HG03103 (cell line): ENCODE measurements around the gene LPXN.

ENCODE experiments used
- ATAC-seq: cut with Tn5 transposase; IDR thresholded peaks from one replicate; pipeline ENCODE4 v1.9.1; 2021; ENCODE audit warnings: low read depth; ENCODE audit not compliant: unreplicated experiment

The LPXN gene

DNA sequence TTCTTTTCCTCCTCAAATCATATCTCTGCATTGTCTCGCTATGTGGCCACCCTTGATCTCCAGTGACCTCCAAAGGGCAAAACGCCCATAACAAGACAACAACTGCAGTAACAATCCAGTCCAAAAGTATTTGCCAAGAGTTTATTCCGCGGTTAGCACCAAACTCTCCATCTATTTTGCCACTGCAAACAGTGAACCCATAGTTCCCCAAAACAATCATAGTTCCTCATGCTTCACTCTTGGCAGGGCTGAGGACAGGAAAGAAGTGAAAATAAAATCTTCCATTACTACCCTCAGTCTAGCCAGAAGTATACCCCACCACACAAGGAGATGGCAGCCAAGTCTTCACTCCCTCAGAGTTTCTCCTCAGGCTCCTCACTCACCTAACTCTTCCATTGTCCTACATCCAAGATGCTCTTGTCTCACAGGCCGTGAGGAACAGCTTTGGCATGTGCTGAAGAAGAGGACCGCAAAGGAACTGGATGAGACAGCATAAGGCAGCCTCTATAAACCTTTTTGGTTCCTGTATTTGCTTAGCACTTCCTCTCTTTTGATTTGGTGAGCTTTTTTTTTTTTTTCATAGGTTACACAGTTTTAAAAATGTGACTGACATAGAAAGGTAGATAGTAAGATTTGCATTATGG lies at the start of gene LPXN:
Gene LPXN (minus strand): TSS at position 480 of the 644 bp plus-strand sequence. CDS start 84 bp downstream, at position 396.
- ATAC-seq, result no peak

DNA sequence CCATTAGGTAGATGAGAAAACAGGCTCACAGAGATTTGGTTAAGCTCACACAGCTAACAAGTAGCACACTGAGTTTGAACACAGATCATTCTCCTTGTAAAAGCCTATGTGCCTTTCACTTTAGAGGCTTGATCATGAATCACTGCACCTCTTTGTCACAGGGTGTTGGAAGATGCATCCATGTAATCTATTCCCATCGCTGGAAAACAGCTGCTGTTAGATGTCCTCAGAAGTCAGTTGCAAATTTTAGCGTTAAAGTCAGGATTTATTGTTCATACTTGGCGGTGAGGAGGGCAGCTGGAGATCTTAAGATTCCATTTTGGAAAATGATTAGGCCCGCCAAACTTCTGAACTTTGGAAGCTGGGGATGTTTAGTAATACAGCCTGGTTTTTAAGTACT lies 49.4 kb upstream of the LPXN start:
- ATAC-seq, result no peak

DNA sequence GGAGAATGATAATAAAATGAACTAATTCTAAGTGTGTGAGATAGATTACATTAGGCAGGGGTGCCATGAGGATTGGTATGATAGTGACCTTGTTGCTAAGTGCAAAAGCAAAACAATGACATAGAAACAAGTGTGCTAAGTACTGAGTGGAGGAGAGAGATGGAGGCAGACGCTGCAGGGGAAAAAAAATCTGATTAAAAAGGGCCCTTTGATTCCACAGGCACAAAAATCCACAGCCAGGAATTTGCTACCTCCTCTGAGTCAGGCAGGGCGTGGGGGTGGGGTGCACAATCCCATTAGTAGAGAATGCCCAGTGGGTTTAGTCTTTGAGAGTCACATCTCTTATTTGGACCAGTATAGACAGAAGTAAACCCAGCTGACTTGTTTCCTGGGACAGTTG lies 46.7 kb upstream of the LPXN start, which contains the start of gene CNTF:
Gene CNTF (plus strand): TSS at position 322 of the 400 bp plus-strand sequence. CDS start 88 bp downstream, outside the sequence.
- ATAC-seq, result no peak

DNA sequence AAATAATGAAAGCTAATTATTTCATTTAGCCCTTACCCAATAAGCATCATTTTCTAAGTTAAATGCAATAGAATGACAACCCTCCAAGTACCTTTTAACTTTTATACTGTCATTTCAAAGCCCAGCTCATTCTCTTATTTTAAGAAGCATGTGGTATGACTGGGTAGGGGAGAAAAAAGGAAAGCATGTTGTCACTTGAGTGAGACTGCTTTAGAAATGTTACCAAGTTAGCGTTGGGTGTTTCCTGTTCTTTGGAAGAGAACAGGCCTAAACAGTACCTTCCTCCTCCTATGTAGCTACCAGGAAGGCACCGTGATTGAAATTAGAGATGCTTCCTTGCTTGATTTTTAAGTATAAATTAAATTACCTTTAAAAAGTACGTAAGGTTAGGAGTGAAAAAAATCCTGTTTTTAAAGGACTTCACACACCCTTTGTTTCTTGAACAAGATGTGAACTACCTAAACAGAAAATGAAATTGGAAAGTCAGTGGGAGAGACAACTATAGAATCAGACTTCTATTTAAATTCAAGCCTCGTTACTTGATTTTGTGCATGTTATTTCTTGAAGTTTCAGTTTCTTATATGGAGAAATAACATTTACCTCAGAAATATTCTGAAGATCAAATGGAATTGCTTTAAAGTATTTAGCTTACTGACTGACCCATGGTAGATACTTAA lies 46.1 kb upstream of the LPXN start:
- no peak for ATAC-seq

DNA sequence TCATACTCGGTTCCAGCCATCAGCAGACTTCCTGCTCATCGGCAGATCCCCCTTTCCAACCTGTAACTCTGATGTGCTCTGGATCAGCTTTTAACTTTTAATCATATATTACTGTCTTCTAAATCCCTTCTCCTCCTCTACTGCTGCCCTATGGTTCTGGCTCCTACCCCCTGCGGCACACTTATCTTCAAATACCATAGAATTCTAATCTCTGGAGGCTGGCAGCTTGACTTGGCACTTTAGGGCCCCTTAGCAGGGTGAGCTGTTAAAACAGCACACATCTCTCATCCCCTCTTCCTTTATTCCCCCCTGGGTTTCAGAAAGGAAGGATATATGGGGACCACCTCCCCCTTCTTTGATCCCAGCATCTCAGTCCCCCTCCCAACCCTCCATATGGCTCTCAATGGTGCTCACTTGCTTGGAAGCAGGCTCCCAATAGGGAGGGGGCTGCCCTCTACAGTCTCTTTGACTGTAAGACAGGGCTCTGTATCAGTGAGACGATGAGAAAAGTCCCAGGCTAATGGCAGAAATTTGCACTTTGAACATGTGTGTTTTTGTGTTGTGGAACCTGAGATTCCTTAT lies 42.4 kb upstream of the LPXN start:
- no peak for ATAC-seq

GRCh38 chr11:58616594-58616993 lies 40.9 kb upstream of the LPXN start:
- ATAC-seq, result no peak

DNA sequence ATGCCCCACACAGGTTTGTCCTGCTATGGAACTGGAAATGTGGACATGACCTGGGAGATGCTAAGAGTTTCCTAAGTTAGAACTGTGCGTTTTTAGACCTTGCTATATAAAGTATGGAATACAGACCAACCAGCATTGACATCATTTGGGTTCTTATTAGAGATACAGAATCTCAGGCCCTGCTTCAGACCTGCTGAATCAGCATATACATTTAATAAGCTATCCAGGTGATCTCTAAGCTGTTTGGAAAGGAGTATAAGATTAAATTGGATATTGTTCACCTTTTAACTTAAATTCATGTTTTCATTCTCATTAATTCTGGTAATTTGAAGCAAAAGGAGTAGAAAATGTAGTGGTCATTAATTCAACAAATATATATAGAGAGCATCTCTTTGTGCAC lies 39.9 kb upstream of the LPXN start:
- ATAC-seq, result no peak

- ATAC-seq, result no peak
Measured at GRCh38 chr11:58613228-58613627, 37.6 kb upstream of the LPXN start.

DNA sequence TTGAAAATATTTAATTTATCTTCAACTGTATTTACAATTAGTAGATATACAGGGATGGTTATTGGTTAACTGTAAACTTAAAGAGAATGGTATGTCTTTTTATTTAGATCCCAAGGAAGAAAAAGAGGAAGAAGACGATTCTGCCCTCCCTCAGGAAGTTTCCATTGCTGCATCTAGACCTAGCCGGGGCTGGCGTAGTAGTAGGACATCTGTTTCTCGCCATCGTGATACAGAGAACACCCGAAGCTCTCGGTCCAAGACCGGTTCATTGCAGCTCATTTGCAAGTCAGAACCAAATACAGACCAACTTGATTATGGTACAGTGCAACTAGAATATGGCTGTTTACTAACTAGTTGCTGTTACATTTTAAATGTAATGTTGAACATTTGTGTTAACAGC lies 34.1 kb upstream of the LPXN start:
- no peak for ATAC-seq

GRCh38 chr11:58608331-58608730 lies 32.7 kb upstream of the LPXN start:
- no peak for ATAC-seq

- ATAC-seq, result no peak
Measured at GRCh38 chr11:58606930-58607714, 31.5 kb upstream of the LPXN start.

DNA sequence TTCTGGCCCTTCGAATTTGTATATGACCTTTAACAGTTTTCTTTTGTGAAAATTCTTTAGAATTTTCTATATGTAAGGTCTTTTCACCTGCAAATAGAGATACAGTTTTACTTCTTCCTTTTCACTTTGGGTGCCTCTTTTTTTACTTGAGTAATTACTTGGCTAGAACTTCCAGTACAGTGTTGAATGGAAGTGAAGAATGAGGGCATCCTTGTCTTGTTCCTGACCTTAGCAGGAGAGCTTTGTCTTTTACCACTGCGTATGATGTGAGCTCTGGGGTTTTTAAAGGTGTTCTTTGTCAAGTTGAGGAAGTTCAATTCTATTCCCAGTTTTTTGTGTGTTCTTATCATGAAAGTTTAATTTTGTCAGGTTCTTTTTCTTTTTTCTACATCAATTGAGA lies 24.9 kb upstream of the LPXN start:
- ATAC-seq, result no peak

GRCh38 chr11:58597486-58598144 lies 22.0 kb upstream of the LPXN start:
- no peak for ATAC-seq

DNA sequence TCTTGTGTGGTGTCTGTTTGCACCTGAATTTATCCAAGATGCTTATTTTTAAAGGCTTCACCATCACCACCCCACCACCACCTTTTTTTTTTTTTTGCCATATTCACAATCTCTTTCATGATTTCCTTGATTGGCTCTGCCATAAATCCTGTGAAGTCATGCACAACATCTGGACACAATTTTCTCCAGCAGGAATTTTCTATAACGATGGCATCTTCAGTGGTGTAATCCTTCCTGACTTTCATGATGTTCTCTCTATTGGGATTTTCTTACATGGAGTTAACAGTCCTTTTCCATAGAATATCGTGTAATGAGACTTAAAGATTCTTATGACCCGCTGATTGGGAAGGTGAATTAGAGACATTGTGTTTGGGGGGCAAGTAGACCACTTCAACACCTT lies 21.0 kb upstream of the LPXN start:
- ATAC-seq, result no peak

DNA sequence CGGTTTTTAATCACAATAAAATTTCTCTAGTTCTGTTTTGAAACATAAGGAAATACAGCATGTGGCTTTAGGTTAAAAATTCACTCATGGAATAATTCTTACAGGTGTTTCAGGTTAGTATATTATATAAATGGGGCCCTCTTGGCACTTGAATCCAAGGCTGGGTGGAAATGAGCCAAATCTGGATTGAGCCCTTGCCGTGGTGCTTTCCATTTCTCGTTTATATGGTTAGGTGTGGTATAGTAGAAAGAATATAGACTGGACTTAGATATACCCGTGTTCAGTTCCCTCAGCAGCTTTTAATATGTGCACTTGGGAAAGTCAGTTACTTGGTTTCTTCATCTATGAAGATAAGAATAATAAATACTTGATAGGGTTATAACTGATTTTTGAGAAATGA lies 19.2 kb upstream of the LPXN start:
- ATAC-seq, result no peak

DNA sequence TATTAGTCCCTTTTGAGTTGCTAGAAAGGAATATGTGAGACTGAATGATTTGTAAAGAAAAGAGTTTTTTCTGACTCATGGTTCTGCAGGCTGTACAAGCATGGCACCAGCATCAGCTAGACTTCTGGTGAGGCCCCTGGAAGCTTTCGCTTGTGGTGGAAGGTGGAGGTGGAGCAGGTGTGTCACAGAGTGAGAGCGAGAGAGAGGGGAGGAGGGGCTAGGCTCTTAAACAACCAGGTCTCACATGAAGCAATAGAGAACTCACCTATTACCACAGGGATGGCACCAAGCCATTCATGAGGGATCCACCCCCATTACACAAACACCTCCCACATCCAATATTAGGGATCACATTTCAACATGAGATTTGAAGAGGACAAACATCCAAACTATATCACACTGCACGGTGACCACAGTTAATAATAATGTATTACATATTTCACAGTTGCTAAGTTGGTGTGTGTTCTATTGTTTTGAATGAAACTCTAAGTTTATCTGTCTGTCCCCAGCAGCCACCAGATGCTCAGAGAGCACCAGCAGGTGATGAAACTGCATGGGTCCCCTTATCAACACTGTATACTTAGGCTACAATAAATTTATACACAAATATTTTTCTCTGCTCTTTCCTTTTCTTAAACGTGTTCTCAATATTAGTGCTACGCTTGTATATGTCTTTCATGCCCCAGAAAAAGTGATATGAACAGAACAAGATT lies 17.3 kb upstream of the LPXN start:
- no peak for ATAC-seq

DNA sequence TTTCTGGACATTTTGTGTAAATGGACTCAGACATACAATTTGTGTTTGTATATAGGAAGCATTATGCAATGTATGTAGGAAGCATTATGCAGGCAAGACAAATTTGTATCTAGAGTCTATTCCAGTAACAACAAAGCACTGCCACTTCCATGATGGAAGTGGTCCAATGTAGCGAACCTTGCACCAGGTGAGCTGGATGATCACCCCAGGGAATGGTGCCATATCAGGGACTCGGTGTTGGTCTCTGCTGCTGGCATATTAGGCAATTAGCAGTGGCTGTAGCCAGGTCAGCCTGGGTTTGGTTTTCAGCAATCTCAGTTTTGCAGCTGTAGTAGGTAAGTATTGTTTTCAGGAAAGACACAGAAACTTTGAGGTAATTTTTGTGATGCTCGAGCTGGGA lies 16.0 kb upstream of the LPXN start:
- no peak for ATAC-seq

- ATAC-seq, result no peak
Measured at GRCh38 chr11:58586998-58587397, 11.3 kb upstream of the LPXN start.

DNA sequence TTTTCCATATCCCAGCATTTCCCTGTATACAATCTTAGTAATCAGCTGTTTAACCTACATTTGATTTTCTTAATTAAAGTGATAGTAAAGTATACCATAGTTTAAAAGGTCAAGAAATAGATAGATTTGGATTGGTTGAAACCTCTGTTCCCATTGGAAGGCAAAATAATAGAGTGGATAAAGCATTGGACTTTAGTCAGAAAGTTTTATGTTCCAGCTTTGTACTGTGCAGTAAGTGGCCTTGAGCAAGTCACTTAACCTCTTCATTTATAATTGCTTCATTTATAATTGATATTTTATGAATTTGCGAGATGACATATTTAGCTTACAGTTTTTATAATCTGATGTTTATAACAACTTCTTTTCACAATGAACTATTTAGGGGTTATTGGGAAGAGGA lies 6.8 kb upstream of the LPXN start:
- no peak for ATAC-seq

DNA sequence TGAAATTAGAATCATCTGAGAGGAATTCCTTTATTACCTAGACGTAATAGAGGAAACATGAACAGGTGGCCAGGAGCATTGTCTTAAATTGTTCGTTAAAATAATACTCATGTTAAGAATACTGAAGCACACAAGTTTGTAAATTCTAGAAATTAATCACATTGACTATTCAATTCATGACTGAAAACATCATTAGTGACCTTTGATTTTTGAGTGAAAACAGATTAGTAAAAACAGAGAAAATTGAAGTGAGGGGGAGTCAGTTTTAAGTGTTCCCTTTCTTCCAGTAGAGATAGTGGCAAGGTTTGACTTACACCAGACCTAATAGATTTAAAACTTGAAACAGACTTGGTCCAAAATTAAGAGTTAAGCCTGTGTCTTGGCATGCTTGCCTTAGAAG lies 4.7 kb upstream of the LPXN start:
- ATAC-seq, result no peak
